Iris pigment epithelial cell (primary cell): ENCODE results near the gene BTBD9.

ENCODE experiments used
- DNase-seq: peaks from one replicate; pipeline ENCODE4 v3.0.0-alpha.2; 2011; ENCODE audit warnings: low read depth

Gene BTBD9

GRCh38 chr6:38554700-38555413, 84.9 kb downstream of the BTBD9 start:
- peak; percentile 68 for DNase-seq

GRCh38 chr6:38554014-38554413, 85.7 kb downstream of the BTBD9 start:
- no peak for DNase-seq

- no peak for DNase-seq
Observed at GRCh38 chr6:38552121-38552520, 87.6 kb downstream of the BTBD9 start.

- DNase-seq = no peak
Observed at GRCh38 chr6:38549795-38550194, 89.9 kb downstream of the BTBD9 start.

- no peak for DNase-seq
Observed at GRCh38 chr6:38549180-38549579, 90.5 kb downstream of the BTBD9 start.

GRCh38 chr6:38543022-38543421, 96.7 kb downstream of the BTBD9 start:
- no peak for DNase-seq

GRCh38 chr6:38542031-38542430, 97.7 kb downstream of the BTBD9 start:
- DNase-seq = peak; percentile 95

GRCh38 chr6:38533064-38533463, 106.7 kb downstream of the BTBD9 start:
- no peak for DNase-seq

GRCh38 chr6:38531134-38531533, 108.6 kb downstream of the BTBD9 start:
- DNase-seq = no peak

- DNase-seq = peak; percentile 79
Observed at GRCh38 chr6:38528196-38528965, 111.3 kb downstream of the BTBD9 start.

GRCh38 chr6:38527371-38527770, 112.4 kb downstream of the BTBD9 start:
- DNase-seq = peak; percentile 21

GRCh38 chr6:38525888-38526287, 113.8 kb downstream of the BTBD9 start:
- DNase-seq = no peak

GRCh38 chr6:38524436-38525145, 115.1 kb downstream of the BTBD9 start:
- peak; percentile 31 for DNase-seq

GRCh38 chr6:38522322-38522721, 117.4 kb downstream of the BTBD9 start:
- peak; percentile 60 for DNase-seq

GRCh38 chr6:38518511-38519304, 121.0 kb downstream of the BTBD9 start:
- DNase-seq = no peak

GRCh38 chr6:38517005-38517404, 122.7 kb downstream of the BTBD9 start:
- peak; percentile 68 for DNase-seq

- DNase-seq = no peak
Observed at GRCh38 chr6:38514399-38514798, 125.3 kb downstream of the BTBD9 start.

GRCh38 chr6:38512211-38512610, 127.5 kb downstream of the BTBD9 start:
- no peak for DNase-seq

- DNase-seq = peak; percentile 83
Observed at GRCh38 chr6:38510205-38510604, 129.5 kb downstream of the BTBD9 start.

- DNase-seq = peak; percentile 96
Observed at GRCh38 chr6:38509713-38510112, 130.0 kb downstream of the BTBD9 start.

GRCh38 chr6:38508894-38509293, 130.8 kb downstream of the BTBD9 start:
- peak; percentile 88 for DNase-seq

GRCh38 chr6:38508286-38508685, 131.4 kb downstream of the BTBD9 start:
- DNase-seq = no peak
